AG04449 (cell line): ENCODE results near the gene TIPARP.

Experiments
- CTCF ChIA-PET: fragments of 350-600 bp; formaldehyde crosslinking; extraction: SDS; loops from one replicate; lab custom pipeline; 2021; ENCODE audit warnings: antibody characterized with exemption; lab: Yijun Ruan, JAX
- POLR2A ChIA-PET: fragments of 400-600, 350-600 bp; formaldehyde crosslinking; extraction: SDS; loops from one replicate; lab custom pipeline; 2020; ENCODE audit warnings: antibody characterized with exemption, inconsistent platforms; lab: Yijun Ruan, JAX
- DNase-seq: peaks from one replicate; pipeline ENCODE4 v3.0.0-alpha.2; 2010; ENCODE audit warnings: low read depth, low spot score
- H3K4me3 ChIP-seq: 2 replicates; pipeline ENCODE4 v1.5.1; 2011; ENCODE audit warnings: low read depth, mild to moderate bottlenecking, control low read depth, low read length
- CTCF ChIP-seq: IDR thresholded peaks from one replicate; pipeline ENCODE4 v1.5.1; 2011; ENCODE audit warnings: mild to moderate bottlenecking, moderate library complexity, low read length, control low read depth, inconsistent platforms; ENCODE audit not compliant: insufficient read depth; ENCODE audit errors: missing control alignments

The TIPARP gene

GRCh38 chr3:156749244-156749643, 74.9 kb downstream of the TIPARP start:
- H3K4me3 ChIP-seq, result no peak overlapping the region
- CTCF ChIA-PET, result no interaction called here
- no peak for DNase-seq
- POLR2A ChIA-PET, result no interaction called here
- TF ChIP-seq CTCF, result no peak

- POLR2A ChIA-PET, result interaction anchor here (0.7 to 2.0 kb wide), 8 partner anchors 12 to 215 kb away, joined by 3 to 10 read pairs (median 3); no protein-coding TSS in a partner anchor
- CTCF ChIA-PET, result interaction anchor here (1.1 to 2.1 kb wide), 4 partner anchors 12 to 387 kb away, joined by 3 to 11 read pairs (median 3); no protein-coding TSS in a partner anchor
- DNase-seq, result no peak
- no peak for TF ChIP-seq CTCF
- peak overlapping the region; percentile 38 for H3K4me3 ChIP-seq
Measured at GRCh38 chr3:156750191-156750873, 75.9 kb downstream of the TIPARP start.

- POLR2A ChIA-PET, result interaction anchor here (0.8 to 2.1 kb wide), 14 partner anchors 12 to 338 kb away, joined by 3 to 10 read pairs (median 3); partner anchors contain the start of gene SSR3
- no peak for TF ChIP-seq CTCF
- CTCF ChIA-PET, result interaction anchor here (1.0 to 2.3 kb wide), 7 partner anchors 9 to 387 kb away, joined by 3 to 11 read pairs (median 3); no protein-coding TSS in a partner anchor
- no peak for DNase-seq
- peak overlapping the region; percentile 38 for H3K4me3 ChIP-seq
Measured at GRCh38 chr3:156750874-156751245, 76.5 kb downstream of the TIPARP start.

- TF ChIP-seq CTCF, result peak; percentile 23
- DNase-seq, result peak; percentile 75
- POLR2A ChIA-PET, result interaction anchor here (0.8 to 2.1 kb wide), 13 partner anchors 11 to 337 kb away, joined by 3 to 10 read pairs (median 3); partner anchors contain the start of gene SSR3
- peak overlapping the region; percentile 34 for H3K4me3 ChIP-seq
- CTCF ChIA-PET, result interaction anchor here (1.0 to 2.3 kb wide), 6 partner anchors 10 to 384 kb away, joined by 3 to 11 read pairs (median 4); no protein-coding TSS in a partner anchor
Measured at GRCh38 chr3:156751461-156752025, 77.2 kb downstream of the TIPARP start.
